ENCODE measurements around the gene EFR3B.
"Not testable (repeated sequence)": the region's sequence is repeated elsewhere in the genome, so short reads cannot be mapped to it uniquely, and the experiment has no call there.

Gene EFR3B

GRCh38 chr2:25150993-25151392 lies 109.1 kb downstream of the EFR3B start:
- DNase-seq (ENCODE audit: low read depth), result not testable (repeated sequence)

GRCh38 chr2:25151718-25152117 lies 109.8 kb downstream of the EFR3B start:
- no peak for DNase-seq (ENCODE audit: low read depth)

DNA sequence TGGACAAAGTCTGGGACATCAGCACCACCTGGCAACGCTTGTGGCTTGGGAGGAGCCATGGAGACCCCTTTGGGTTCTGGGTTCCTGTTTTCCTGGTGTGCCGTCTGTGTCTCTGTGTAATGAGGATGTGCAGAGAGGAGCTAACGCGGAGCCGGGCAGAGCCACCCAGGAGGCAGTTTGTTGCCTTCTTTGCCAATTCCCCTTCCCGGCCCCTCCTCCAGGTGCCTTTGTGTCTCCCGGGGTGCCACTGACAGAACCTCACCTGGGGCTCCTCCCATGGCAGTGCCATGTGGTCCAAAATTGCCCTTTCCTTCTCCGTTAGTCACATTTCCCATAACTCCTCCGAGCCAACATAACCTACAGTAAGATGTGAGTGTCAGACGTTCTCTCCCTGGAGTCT lies 113.5 kb downstream of the EFR3B start:
- DNase-seq (ENCODE audit: low read depth), result no peak

DNA sequence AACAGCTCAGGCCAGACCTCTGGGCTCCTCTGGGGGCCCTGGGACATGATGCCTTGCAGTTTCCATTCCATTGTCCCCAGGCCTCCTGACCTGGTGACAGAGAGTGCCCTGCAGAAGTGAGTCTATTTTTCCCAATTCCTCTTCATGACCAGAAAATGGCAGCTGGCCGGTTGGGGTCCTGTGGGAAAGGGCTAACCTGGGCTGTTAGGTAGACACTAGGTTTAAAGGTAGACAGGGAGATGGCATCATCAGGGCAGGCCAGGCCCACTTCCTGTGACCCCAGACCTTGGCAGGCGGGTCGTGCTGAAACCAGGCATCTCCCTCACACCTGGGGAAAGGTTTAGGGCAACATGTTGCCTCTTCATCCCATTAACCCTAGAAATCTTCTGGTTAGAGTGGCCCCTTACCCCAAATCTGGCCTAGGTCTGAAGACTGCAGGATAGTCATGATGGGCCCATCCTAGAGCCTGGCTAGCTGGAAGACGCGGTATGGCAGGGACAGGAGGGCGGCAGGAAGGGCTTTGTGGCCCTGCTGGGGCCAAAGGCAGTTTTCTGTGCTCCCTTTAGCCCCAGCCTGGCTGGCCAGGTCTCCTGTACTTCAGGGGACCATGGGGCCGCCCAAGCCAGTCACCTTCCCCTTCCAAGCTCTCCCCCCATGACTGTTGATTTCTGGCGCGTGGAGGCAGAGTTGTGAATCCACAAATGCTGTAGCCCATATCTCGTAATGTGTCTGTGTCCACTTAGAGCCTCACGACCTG lies 116.4 kb downstream of the EFR3B start:
- no peak for DNase-seq (ENCODE audit: low read depth)

GRCh38 chr2:25159949-25160348 lies 118.1 kb downstream of the EFR3B start:
- no peak for DNase-seq (ENCODE audit: low read depth)

- DNase-seq (ENCODE audit: low read depth), result no peak
Observed at GRCh38 chr2:25160376-25160775, 118.5 kb downstream of the EFR3B start.

DNA sequence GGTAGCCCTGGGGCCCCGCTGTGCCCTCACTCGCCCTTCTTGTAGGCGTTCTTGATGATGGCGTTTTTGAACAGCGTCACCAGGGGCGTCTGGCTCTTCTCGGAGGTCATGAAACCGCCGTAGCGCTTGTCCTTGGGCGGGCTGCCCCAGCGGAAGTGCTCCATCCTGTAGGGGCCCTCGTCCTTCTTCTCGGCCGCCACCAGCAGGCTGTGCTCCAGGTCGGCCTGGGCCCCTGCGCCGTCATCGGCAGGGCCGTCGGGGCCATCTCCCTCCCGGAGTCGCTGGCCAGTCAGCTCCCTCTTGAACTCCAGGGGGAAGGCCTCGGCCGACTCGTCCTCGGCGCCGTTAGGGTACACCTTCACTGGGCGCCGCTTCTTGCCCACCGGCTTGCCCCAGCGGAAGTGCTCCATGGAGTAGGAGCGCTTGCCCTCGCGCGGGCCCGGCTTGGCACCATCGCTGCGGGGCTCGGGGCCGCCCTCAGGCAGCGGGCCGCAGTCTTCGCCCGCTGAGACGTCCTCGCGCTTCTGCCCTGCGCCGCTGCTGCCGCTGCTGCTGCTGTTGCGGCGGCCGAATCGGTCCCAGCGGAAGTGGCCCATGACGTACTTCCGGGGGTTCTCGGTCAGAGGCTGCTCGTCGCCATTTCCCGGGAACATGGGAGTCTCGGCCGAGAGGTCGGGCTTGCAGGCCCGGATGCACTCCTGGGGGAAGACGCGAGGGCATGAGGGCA lies 119.3 kb downstream of the EFR3B start:
- no peak for DNase-seq (ENCODE audit: low read depth)

- DNase-seq (ENCODE audit: low read depth), result not testable (repeated sequence)
Observed at GRCh38 chr2:25162061-25162460, 120.2 kb downstream of the EFR3B start.

- DNase-seq (ENCODE audit: low read depth), result no peak
Observed at GRCh38 chr2:25164561-25164960, 122.7 kb downstream of the EFR3B start.

DNA sequence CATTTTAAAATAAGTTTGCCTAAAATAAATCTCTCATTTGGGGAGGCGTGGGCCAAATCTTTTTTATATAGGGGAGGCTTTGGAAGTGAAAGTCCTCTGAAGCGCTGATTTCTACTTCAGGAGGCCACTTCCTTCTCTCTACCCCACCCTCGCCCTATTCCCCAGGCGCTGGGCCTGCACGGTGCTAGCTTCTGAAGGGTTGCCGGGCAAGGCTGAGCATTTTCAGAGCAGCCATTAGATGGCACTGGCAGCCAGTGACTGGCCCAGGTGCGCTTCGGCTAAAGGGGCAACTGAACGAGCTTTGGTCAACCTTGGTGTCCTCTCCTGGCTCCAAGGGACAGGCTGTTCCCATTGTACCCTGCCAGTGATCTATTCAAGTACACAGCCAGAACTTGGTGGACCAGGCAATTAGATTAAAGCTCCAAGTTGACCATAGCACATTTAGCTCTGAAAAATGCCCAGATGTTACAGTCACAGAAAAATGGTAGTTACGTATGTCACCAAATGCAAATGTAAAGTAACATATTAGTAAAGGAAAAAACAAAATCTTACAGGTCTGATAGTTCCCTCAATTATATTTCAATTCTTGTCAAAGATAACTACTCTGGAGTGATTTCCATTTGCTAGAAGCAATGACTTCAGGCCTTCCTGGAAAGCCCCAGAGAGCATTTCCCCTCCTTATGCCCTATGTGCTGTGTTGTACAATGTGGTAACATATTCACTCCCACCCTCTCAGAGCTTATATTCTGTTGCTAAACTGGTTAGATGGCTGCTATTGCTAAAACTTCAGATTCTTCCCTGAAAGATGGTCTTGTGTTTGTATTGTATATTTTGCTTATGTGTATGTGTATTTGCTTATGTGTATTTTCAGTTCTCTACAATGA lies 124.4 kb downstream of the EFR3B start:
- no peak for DNase-seq (ENCODE audit: low read depth)

GRCh38 chr2:25168256-25169072 lies 126.6 kb downstream of the EFR3B start, which contains the start of gene POMC:
TSS of gene POMC (minus strand) at chr2:25168580. CDS start at chr2:25164772, 3,808 bp downstream.
- DNase-seq (ENCODE audit: low read depth), result no peak

DNA sequence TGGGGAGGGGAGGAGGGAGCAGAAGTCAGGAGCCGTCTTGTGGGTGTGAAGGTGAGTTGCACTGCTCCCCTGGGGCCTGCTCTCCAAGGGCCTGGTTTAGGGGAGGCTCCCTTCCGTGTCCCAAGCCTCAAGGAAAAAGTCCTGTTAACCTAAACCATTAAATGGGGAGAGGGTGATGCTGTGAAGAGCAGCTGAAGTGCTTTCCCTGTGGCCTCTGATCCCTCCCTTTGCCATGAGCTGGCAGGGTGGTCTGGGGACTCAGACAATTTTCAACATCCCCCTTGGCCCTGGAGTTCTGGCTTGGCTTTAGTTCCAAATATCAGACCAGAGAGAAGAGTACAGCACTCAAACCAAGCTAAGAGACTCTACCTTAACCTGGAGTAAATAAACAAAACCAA lies 127.2 kb downstream of the EFR3B start:
- no peak for DNase-seq (ENCODE audit: low read depth)

- no peak for DNase-seq (ENCODE audit: low read depth)
Observed at GRCh38 chr2:25170888-25171287, 129.0 kb downstream of the EFR3B start.

DNA sequence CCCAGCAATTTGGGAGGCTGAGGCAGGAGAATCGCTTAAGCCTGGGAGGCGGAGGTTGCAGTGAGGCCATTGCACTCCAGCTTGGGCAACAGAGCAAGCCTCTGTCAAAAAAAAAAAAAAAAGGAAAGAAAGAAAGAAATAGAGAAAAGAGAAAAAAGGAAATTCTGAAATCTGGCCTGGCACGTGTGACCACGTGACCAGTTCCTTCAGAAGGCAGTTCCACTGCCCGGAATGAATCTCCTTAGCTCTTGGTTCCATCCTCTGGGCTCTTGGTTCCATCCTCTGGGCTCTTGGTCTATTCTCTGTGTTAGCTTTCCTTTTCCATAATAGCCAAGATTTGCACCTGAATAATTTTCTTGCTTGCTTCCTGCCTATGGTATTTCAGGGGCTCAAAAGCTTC lies 131.8 kb downstream of the EFR3B start:
- DNase-seq (ENCODE audit: low read depth), result no peak

DNA sequence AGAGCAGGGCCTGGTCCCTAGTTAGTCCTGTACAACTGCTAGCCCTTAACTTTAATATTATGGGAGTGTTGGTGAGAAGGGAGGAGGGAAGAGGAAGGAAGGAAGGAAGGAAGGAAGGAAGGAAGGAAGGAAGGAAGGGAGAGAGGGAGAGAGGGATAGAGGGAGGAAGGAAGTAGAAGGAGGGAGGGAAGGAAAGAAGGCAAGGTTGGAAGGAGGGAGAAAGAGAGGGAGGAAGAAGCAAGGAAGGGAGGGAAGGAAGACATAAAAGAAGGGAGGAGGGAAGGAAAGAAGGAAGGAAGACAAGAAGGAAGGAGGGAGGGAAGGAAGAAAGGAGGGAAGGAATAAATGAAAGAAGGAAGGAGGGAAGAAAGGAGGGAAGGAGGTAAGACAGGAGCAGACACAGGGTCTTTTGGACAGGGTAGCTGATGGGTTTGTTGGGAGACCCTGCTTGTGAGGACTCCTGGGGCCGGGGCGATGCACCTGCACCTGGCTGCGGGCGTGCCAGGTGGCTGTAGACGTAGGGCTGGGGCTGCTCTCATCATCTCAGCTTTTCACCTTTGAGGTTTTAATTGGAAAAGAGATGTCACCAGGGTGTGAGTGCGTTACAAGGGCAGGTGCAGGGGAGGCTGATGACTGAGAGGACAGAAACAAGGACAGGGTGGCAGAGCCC lies 132.5 kb downstream of the EFR3B start:
- no peak for DNase-seq (ENCODE audit: low read depth)

GRCh38 chr2:25176138-25176537 lies 134.3 kb downstream of the EFR3B start:
- no peak for DNase-seq (ENCODE audit: low read depth)

GRCh38 chr2:25176541-25177181 lies 134.8 kb downstream of the EFR3B start:
- DNase-seq (ENCODE audit: low read depth), result no peak

- no peak for DNase-seq (ENCODE audit: low read depth)
Observed at GRCh38 chr2:25177211-25177611, 135.3 kb downstream of the EFR3B start.

GRCh38 chr2:25178976-25179375 lies 137.1 kb downstream of the EFR3B start:
- DNase-seq (ENCODE audit: low read depth), result no peak

- DNase-seq (ENCODE audit: low read depth), result no peak
Observed at GRCh38 chr2:25184254-25184653, 142.4 kb downstream of the EFR3B start.

All from non-pigmented ciliary epithelial cell (primary cell).